ENCODE data around the gene LINC01488. TPM values are rescaled to one million over a fixed set of nuclear protein-coding genes. Genes with fewer than 3 reads are reported as not detected.

Gene LINC01488
- total and polyA plus RNA-seq, 9 of the 15 experiments (the other 6 are each of a cell fraction or from before 2014, with no cell fraction given), result not detected

- ChIA-PET CTCF (ENCODE audit: low intra/inter-chr PET ratio) (no interaction called here), POLR2A (interaction anchor here (0.5 kb wide), 1 partner anchor 24 kb away, joined by 3 read pairs; no protein-coding TSS in a partner anchor)
- in situ Hi-C loops (cut with MboI) (no loop called here), intact Hi-C loops (cut with micrococcal nuclease) (no loop called here)
- 8% methylated on average over 12 of the region's 12 CpGs for WGBS (ENCODE audit: insufficient coverage, low coverage, missing lambda C conversion rate)
- H3K36me3 ChIP-seq (ENCODE audit: control insufficient read depth, insufficient read depth, low read length), result no peaks in the 10 kb centered on the region
- H4K20me1 ChIP-seq (replicated peaks; ENCODE audit: control insufficient read depth, insufficient read depth, low read length), result no peaks in the 10 kb centered on the region
- DNase-seq (ENCODE audit: extremely low read depth in 1 of 4, low spot score in 3 of 4), result no peak
- H2AFZ ChIP-seq (ENCODE audit: low read depth, low read length), result no peak overlapping the region
- H3K9me3 ChIP-seq (replicated peaks; ENCODE audit: control insufficient read depth, insufficient read depth, low read depth, low read length), result no peaks in the 10 kb centered on the region
- no peaks in the 10 kb centered on the region for H3K9me1 ChIP-seq (ENCODE audit: control insufficient read depth, insufficient read depth, low read length)
- peak; percentile 26; the same call in 1 of the 2 replicates for TF ChIP-seq ZNF316 (IDR thresholded peaks at IDR 0.05)
- TF ChIP-seq, protein P1, sequence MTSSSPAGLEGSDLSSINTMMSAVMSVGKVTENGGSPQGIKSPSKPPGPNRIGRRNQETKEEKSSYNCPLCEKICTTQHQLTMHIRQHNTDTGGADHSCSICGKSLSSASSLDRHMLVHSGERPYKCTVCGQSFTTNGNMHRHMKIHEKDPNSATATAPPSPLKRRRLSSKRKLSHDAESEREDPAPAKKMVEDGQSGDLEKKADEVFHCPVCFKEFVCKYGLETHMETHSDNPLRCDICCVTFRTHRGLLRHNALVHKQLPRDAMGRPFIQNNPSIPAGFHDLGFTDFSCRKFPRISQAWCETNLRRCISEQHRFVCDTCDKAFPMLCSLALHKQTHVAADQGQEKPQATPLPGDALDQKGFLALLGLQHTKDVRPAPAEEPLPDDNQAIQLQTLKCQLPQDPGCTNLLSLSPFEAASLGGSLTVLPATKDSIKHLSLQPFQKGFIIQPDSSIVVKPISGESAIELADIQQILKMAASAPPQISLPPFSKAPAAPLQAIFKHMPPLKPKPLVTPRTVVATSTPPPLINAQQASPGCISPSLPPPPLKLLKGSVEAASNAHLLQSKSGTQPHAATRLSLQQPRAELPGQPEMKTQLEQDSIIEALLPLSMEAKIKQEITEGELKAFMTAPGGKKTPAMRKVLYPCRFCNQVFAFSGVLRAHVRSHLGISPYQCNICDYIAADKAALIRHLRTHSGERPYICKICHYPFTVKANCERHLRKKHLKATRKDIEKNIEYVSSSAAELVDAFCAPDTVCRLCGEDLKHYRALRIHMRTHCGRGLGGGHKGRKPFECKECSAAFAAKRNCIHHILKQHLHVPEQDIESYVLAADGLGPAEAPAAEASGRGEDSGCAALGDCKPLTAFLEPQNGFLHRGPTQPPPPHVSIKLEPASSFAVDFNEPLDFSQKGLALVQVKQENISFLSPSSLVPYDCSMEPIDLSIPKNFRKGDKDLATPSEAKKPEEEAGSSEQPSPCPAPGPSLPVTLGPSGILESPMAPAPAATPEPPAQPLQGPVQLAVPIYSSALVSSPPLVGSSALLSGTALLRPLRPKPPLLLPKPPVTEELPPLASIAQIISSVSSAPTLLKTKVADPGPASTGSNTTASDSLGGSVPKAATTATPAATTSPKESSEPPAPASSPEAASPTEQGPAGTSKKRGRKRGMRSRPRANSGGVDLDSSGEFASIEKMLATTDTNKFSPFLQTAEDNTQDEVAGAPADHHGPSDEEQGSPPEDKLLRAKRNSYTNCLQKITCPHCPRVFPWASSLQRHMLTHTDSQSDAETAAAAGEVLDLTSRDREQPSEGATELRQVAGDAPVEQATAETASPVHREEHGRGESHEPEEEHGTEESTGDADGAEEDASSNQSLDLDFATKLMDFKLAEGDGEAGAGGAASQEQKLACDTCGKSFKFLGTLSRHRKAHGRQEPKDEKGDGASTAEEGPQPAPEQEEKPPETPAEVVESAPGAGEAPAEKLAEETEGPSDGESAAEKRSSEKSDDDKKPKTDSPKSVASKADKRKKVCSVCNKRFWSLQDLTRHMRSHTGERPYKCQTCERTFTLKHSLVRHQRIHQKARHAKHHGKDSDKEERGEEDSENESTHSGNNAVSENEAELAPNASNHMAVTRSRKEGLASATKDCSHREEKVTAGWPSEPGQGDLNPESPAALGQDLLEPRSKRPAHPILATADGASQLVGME (CRISPR knock-in tag; IDR thresholded peaks at IDR 0.05), result no peak
- TF ChIP-seq ZNF766 (CRISPR knock-in tag; conservative IDR thresholded peaks at IDR 0.05), result 0 out of 2 replicates have a peak, but pooled peaks have one; percentile 43
- peaks cover 30 to 63% of the 10 kb centered on the region in 2 experiments for H3K27me3 ChIP-seq (ENCODE audit: control insufficient read depth in 2 of 2, insufficient read depth in 2 of 2, low read length in 2 of 2)
- no peaks in the 10 kb centered on the region for H3K79me2 ChIP-seq (ENCODE audit: control insufficient read depth, insufficient read depth, low read length)
- ATAC-seq, result no peak
- no peak overlapping the region for H3K9ac ChIP-seq (ENCODE audit: insufficient read depth in 1 of 2, low read depth in 2 of 2, low read length in 2 of 2)
- H3K4me1 ChIP-seq (replicated peaks in 1 of 2; ENCODE audit: control insufficient read depth in 2 of 2, insufficient read depth in 2 of 2, low read length in 2 of 2), result no peaks in the 10 kb centered on the region
- H3K4me2 ChIP-seq (ENCODE audit: insufficient read depth, low read length), result no peak overlapping the region
- no peak overlapping the region for H3K27ac ChIP-seq (ENCODE audit: extremely low read depth, low read depth, low read length)
- no TSS peak for BruUV-seq (replicated peaks)
- no peak overlapping the region for H3K4me3 ChIP-seq
- FAIRE-seq, result no peak
These were observed 34.1 kb downstream of the LINC01488 start for GRCh38 chr11:69515271-69516245.

All from K562 (cell line).